ENCODE data around the gene ALKBH8. TPM values are rescaled to one million over a fixed set of nuclear protein-coding genes. Genes with fewer than 3 reads are reported as not detected.

The ALKBH8 gene
- total RNA-seq, 1 donor from 2014 or later, result 7.0 TPM

DNA sequence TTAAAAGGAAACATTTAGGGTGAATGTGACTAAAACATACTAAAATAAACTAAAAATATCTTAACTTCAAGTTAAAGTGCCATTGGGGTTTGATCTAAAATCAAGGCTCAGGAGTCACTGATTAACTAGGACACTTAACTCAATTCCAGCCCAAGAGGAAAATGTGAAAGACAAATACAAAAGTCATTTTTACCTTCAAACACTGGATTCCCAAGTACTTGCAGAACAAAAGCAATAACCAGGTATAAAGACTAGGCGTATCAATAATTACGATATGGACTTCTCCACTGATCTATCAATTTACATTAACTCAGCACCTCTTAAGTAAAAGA is 15.6 kb downstream of the ALKBH8 start:
- Mint-ChIP-seq H3K36me3 (ENCODE audit: unreplicated experiment) (peaks cover 18% of the 10 kb centered on the region), H3K27ac (ENCODE audit: unreplicated experiment) (no peak overlapping the region), H3K9me3 (ENCODE audit: unreplicated experiment) (no peaks in the 10 kb centered on the region), H3K4me1 (ENCODE audit: unreplicated experiment) (peaks cover 8% of the 10 kb centered on the region), H3K27me3 (ENCODE audit: unreplicated experiment) (no peaks in the 10 kb centered on the region), H3K4me3 (ENCODE audit: unreplicated experiment) (no peak overlapping the region)
- no peak for DNase-seq (ENCODE audit: extremely low spot score, unreplicated experiment)
- TF ChIP-seq, protein P1, sequence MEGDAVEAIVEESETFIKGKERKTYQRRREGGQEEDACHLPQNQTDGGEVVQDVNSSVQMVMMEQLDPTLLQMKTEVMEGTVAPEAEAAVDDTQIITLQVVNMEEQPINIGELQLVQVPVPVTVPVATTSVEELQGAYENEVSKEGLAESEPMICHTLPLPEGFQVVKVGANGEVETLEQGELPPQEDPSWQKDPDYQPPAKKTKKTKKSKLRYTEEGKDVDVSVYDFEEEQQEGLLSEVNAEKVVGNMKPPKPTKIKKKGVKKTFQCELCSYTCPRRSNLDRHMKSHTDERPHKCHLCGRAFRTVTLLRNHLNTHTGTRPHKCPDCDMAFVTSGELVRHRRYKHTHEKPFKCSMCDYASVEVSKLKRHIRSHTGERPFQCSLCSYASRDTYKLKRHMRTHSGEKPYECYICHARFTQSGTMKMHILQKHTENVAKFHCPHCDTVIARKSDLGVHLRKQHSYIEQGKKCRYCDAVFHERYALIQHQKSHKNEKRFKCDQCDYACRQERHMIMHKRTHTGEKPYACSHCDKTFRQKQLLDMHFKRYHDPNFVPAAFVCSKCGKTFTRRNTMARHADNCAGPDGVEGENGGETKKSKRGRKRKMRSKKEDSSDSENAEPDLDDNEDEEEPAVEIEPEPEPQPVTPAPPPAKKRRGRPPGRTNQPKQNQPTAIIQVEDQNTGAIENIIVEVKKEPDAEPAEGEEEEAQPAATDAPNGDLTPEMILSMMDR (IDR thresholded peaks at IDR 0.05), result no peak

- TF ChIP-seq, protein P1 (IDR thresholded peaks at IDR 0.05), result peak; percentile 82
Observed at GRCh38 chr11:107549253-107549953, 16.1 kb downstream of the ALKBH8 start.

GRCh38 chr11:107547961-107548360 is 17.6 kb downstream of the ALKBH8 start:
- peaks cover 15% of the 10 kb centered on the region for H3K36me3 Mint-ChIP-seq (ENCODE audit: unreplicated experiment)
- no peak overlapping the region for H3K27ac Mint-ChIP-seq (ENCODE audit: unreplicated experiment)
- no peaks in the 10 kb centered on the region for H3K9me3 Mint-ChIP-seq (ENCODE audit: unreplicated experiment)
- H3K4me3 Mint-ChIP-seq (ENCODE audit: unreplicated experiment), result no peak overlapping the region
- TF ChIP-seq, protein P1 (IDR thresholded peaks at IDR 0.05), result no peak
- peaks cover 14% of the 10 kb centered on the region for H3K4me1 Mint-ChIP-seq (ENCODE audit: unreplicated experiment)
- DNase-seq (ENCODE audit: extremely low spot score, unreplicated experiment), result no peak
- H3K27me3 Mint-ChIP-seq (ENCODE audit: unreplicated experiment), result no peaks in the 10 kb centered on the region

More at GRCh38 chr11:107549253-107549953, 16.1 kb downstream of the ALKBH8 start:
- Mint-ChIP-seq H3K4me3 (ENCODE audit: unreplicated experiment) (no peak overlapping the region), H3K9me3 (ENCODE audit: unreplicated experiment) (no peaks in the 10 kb centered on the region), H3K36me3 (ENCODE audit: unreplicated experiment) (peaks cover 18% of the 10 kb centered on the region), H3K4me1 (ENCODE audit: unreplicated experiment) (peaks cover 12% of the 10 kb centered on the region), H3K27me3 (ENCODE audit: unreplicated experiment) (no peaks in the 10 kb centered on the region), H3K27ac (ENCODE audit: unreplicated experiment) (no peak overlapping the region)
- DNase-seq (ENCODE audit: extremely low spot score, unreplicated experiment), result no peak

GRCh38 chr11:107545101-107545514 is 20.4 kb downstream of the ALKBH8 start:
- Mint-ChIP-seq H3K9me3 (ENCODE audit: unreplicated experiment) (no peaks in the 10 kb centered on the region), H3K36me3 (ENCODE audit: unreplicated experiment) (peaks cover 11% of the 10 kb centered on the region), H3K27ac (ENCODE audit: unreplicated experiment) (peak overlapping the region; percentile 45), H3K4me1 (ENCODE audit: unreplicated experiment) (peaks cover 14% of the 10 kb centered on the region), H3K27me3 (ENCODE audit: unreplicated experiment) (no peaks in the 10 kb centered on the region), H3K4me3 (ENCODE audit: unreplicated experiment) (no peak overlapping the region)
- no peak for DNase-seq (ENCODE audit: extremely low spot score, unreplicated experiment)
- TF ChIP-seq, protein P1 (IDR thresholded peaks at IDR 0.05), result no peak

- Mint-ChIP-seq H3K4me3 (ENCODE audit: unreplicated experiment) (no peak overlapping the region), H3K27me3 (ENCODE audit: unreplicated experiment) (no peaks in the 10 kb centered on the region), H3K36me3 (ENCODE audit: unreplicated experiment) (peaks cover 23% of the 10 kb centered on the region), H3K9me3 (ENCODE audit: unreplicated experiment) (peaks cover 4% of the 10 kb centered on the region), H3K27ac (ENCODE audit: unreplicated experiment) (no peak overlapping the region), H3K4me1 (ENCODE audit: unreplicated experiment) (peaks cover 5% of the 10 kb centered on the region)
- DNase-seq (ENCODE audit: extremely low spot score, unreplicated experiment), result no peak
- TF ChIP-seq, protein P1 (IDR thresholded peaks at IDR 0.05), result no peak
Observed at GRCh38 chr11:107538821-107539220, 26.7 kb downstream of the ALKBH8 start.

All from osteocyte (in vitro differentiated cells).